Neural crest cell (in vitro differentiated cells): Measurements from ENCODE around the gene DHX29. TPM values are rescaled to one million over a fixed set of nuclear protein-coding genes. Genes with fewer than 3 reads are reported as not detected.

Source experiments
- DNase-seq: peaks from one replicate; pipeline ENCODE4 v3.0.0; 2021; ENCODE audit warnings: low read depth, mixed read lengths, low spot score
- H3K27ac Mint-ChIP-seq: one replicate; pipeline ENCODE4 v1.8.0; 2021; ENCODE audit warnings: mild to moderate bottlenecking, mixed read lengths; ENCODE audit not compliant: unreplicated experiment
- H3K27me3 Mint-ChIP-seq: 2 replicates; pipeline ENCODE4 v1.8.0; 2021; ENCODE audit warnings: low read depth, mild to moderate bottlenecking, mixed read lengths
- H3K36me3 Mint-ChIP-seq: 2 replicates; pipeline ENCODE4 v1.8.0; 2021; ENCODE audit warnings: low read depth, mild to moderate bottlenecking, mixed read lengths
- H3K4me1 Mint-ChIP-seq: 2 replicates; pipeline ENCODE4 v1.8.0; 2021; ENCODE audit warnings: mixed read lengths
- H3K4me3 Mint-ChIP-seq: one replicate; pipeline ENCODE4 v1.8.0; 2021; ENCODE audit warnings: mild to moderate bottlenecking, mixed read lengths
- H3K9me3 Mint-ChIP-seq: 2 replicates; pipeline ENCODE4 v1.8.0; 2021; ENCODE audit warnings: mixed read lengths
- total RNA-seq: library from RNA; stranded (reverse); gene quantifications from 2 replicates; pipeline ENCODE4 v1.2.1, GENCODE V29; 2021
- TF ChIP-seq, protein P1 (sequence below): fragments of 200-600 bp; sonication (generic); conservative IDR thresholded peaks from 2 replicates; pipeline ENCODE4 v1.5.0; 2021; ENCODE audit warnings: antibody characterized with exemption, mild to moderate bottlenecking

Gene DHX29
- total RNA-seq, 1 donor from 2014 or later, result 29.6 TPM

DNA sequence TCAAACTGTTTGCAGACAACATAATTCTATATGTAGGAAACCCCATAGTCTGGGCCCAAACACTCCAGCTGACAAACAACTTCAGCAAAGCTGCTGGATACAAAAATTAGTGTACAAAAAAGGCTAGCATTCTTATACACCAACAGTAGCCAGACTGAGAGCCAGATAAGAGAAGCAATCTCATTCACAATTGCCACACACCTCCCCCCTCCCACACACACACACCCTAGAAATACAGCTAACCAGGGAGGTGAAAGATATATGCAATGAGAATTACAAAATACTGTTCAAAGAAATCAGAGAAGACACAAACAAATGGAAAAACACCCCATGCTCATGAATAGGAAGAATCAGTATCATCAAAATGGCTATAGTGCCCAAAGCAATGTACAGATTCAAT is 9.3 kb upstream of the DHX29 start:
- Mint-ChIP-seq H3K4me3 (no peak overlapping the region), H3K9me3 (peaks cover 13% of the 10 kb centered on the region), H3K27me3 (no peaks in the 10 kb centered on the region), H3K27ac (no peak overlapping the region), H3K36me3 (peaks cover 34% of the 10 kb centered on the region), H3K4me1 (peaks cover 9% of the 10 kb centered on the region)
- TF ChIP-seq, protein P1, sequence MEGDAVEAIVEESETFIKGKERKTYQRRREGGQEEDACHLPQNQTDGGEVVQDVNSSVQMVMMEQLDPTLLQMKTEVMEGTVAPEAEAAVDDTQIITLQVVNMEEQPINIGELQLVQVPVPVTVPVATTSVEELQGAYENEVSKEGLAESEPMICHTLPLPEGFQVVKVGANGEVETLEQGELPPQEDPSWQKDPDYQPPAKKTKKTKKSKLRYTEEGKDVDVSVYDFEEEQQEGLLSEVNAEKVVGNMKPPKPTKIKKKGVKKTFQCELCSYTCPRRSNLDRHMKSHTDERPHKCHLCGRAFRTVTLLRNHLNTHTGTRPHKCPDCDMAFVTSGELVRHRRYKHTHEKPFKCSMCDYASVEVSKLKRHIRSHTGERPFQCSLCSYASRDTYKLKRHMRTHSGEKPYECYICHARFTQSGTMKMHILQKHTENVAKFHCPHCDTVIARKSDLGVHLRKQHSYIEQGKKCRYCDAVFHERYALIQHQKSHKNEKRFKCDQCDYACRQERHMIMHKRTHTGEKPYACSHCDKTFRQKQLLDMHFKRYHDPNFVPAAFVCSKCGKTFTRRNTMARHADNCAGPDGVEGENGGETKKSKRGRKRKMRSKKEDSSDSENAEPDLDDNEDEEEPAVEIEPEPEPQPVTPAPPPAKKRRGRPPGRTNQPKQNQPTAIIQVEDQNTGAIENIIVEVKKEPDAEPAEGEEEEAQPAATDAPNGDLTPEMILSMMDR, result no peak
- DNase-seq, result no peak

DNA sequence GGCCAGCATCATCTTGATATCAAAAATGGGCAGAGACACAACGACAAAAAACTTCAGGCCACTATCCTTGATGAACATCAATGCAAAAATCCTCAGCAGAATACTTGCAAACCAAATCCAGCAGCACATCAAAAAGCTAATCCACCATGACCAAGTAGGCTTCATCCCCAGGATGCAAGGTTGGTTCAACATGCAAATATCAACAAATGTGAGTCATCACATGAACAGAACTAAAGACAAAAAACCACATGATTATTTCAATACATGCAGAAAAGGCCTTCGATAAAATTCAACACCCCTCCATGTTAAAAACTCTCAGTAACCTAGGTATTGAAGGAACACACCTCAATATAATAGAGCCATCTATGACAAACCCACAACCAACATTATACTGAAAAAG is 8.8 kb upstream of the DHX29 start:
- H3K9me3 Mint-ChIP-seq, result peaks cover 13% of the 10 kb centered on the region
- H3K4me3 Mint-ChIP-seq, result no peak overlapping the region
- H3K4me1 Mint-ChIP-seq, result peaks cover 10% of the 10 kb centered on the region
- H3K36me3 Mint-ChIP-seq, result peaks cover 34% of the 10 kb centered on the region
- TF ChIP-seq, protein P1, result no peak
- no peaks in the 10 kb centered on the region for H3K27me3 Mint-ChIP-seq
- H3K27ac Mint-ChIP-seq, result no peak overlapping the region
- no peak for DNase-seq

DNA sequence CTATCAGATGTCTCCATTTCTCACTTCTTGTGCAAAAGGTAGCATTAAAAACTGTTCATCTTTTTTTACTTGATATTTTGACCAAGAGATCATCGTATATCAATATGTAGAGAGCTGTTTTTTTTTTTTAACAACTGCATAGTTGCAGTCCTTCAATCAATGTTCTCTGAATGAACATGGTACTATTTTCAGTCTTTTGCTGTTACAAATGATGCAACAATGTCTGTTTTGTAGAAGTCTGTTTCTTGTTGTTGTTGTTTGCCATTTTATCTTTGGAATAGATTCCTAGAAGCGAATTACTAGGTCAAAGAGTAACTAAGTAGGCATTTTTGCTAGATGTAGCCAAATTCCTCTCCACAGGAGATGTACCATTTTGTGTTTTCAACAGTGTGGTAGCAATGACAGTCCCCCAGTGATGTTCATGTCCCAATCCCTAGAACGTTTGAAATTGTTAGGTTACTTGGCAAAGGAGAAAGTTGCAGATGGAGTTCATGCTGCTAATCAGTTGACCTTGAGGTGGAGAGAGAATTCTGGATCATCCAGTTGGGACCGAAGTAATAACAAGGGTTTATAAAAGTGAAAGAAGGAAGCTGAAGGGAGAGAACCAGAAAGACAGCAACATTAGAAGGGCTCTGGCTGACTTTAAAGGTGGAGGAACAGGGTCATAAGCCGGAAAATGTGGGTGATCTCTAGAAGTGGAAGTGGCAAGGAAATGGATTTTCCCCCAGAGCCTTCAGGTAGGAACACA is 6.5 kb upstream of the DHX29 start:
- H3K36me3 Mint-ChIP-seq, result peaks cover 34% of the 10 kb centered on the region
- peaks cover 11% of the 10 kb centered on the region for H3K4me1 Mint-ChIP-seq
- peaks cover 13% of the 10 kb centered on the region for H3K9me3 Mint-ChIP-seq
- TF ChIP-seq, protein P1, result no peak
- DNase-seq, result no peak
- no peak overlapping the region for H3K4me3 Mint-ChIP-seq
- no peak overlapping the region for H3K27ac Mint-ChIP-seq
- H3K27me3 Mint-ChIP-seq, result no peaks in the 10 kb centered on the region

- H3K27ac Mint-ChIP-seq, result no peak overlapping the region
- peaks cover 8% of the 10 kb centered on the region for H3K4me1 Mint-ChIP-seq
- TF ChIP-seq, protein P1, result no peak
- H3K4me3 Mint-ChIP-seq, result no peak overlapping the region
- H3K9me3 Mint-ChIP-seq, result no peaks in the 10 kb centered on the region
- no peaks in the 10 kb centered on the region for H3K27me3 Mint-ChIP-seq
- peaks cover 3% of the 10 kb centered on the region for H3K36me3 Mint-ChIP-seq
- no peak for DNase-seq
Measured at GRCh38 chr5:55308254-55308836, 851 bp upstream of the DHX29 start.

DNA sequence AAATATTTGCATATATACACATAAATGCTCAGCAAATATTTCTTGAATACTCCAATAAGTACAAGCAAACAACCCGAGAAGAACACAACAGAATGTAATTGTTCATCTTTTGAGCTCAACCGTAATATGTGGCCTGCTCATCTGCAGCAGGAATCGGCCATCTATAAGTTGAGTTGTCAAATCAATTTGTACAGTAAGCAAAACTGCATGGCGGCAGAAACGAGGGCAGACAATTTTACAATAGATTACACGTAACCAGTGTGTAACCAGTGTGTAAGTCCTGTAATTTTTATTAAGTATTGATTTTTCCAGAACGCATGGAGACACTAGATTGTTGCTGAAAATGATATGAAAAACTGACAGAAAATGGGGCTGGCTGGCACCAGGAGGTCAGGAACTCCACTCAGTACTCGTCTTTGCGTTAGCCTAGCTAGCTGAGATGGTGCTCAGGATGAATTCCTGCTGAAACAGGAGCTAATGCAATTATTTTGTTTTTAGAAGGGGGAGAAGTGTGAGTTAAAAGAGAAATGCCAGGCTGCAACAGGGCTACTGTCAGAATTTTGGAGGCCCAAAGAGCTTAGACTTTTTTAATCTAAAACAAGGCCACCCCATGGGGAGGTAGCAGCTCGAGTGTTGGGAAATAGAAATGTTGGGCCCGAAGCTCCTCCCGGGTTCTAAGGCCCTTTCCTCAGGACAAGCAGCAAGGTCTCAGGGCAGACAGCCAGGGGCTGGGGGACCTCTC is 682 bp downstream of the DHX29 start:
- Mint-ChIP-seq H3K27me3 (no peaks in the 10 kb centered on the region), H3K4me1 (peaks cover 6% of the 10 kb centered on the region), H3K9me3 (no peaks in the 10 kb centered on the region), H3K4me3 (no peak overlapping the region), H3K36me3 (peaks cover 6% of the 10 kb centered on the region), H3K27ac (no peak overlapping the region)
- TF ChIP-seq, protein P1, result no peak
- DNase-seq, result no peak
